HepG2 (cell line): Measurements from ENCODE around the gene DTNB. TPM values are rescaled to one million over a fixed set of nuclear protein-coding genes. Genes with fewer than 3 reads are reported as not detected.

Experiments used
- ATAC-seq: fragments of 200-7000 bp; cut with Tn5 transposase; 3 replicates; pipeline ENCODE4 v1.9.1; 2020; ENCODE audit warnings: mild to moderate bottlenecking, moderate library complexity
- BruUV-seq: library from RNA; stranded (reverse); fragments of 400-500 nt; replicated peaks from 2 replicates; lab custom pipeline; 2021; lab: Mats Ljungman, UMichigan
- CTCF ChIA-PET: fragments of 300-600 bp; formaldehyde crosslinking; extraction: SDS; loops from one replicate; lab custom pipeline; 2021; ENCODE audit warnings: low total read pairs, inconsistent platforms, low intra/inter-chr PET ratio; lab: Yijun Ruan, JAX
- POLR2A ChIA-PET: fragments of 350-600 bp; sonication (Branson Sonifier 250); formaldehyde crosslinking; loops from one replicate; lab custom pipeline; 2020; ENCODE audit warnings: antibody characterized with exemption, inconsistent platforms; lab: Yijun Ruan, JAX
- DNase-seq: peaks from one replicate; pipeline ENCODE4 v3.0.0-alpha.2; 2015; ENCODE audit warnings: low spot score
- FAIRE-seq: peaks from 3 replicates; lab custom pipeline; 2011; peaks lifted over from hg19 to GRCh38; lab: Jason Lieb, UNC
- H2AFZ ChIP-seq: one replicate; pipeline ENCODE4 v1.6.1; 2011; ENCODE audit warnings: low read length, inconsistent platforms
- H3K27ac ChIP-seq: fragments of 300-600 bp; 3 replicates; pipeline ENCODE4 v1.8.0; 2011; ENCODE audit warnings: mixed run types, mild to moderate bottlenecking, mixed read lengths, low read length, inconsistent platforms; ENCODE audit not compliant: insufficient read depth; ENCODE audit errors: extremely low read length
- H3K27me3 ChIP-seq, 2 experiments: fragments of 200-600 bp in 1 of 2; 2 replicates in 1 of 2; 3 replicates in 1 of 2; pipeline versions ENCODE4 v1.6.0 to v1.8.0; 2011; ENCODE audit warnings: low read length in 2 of 2, mild to moderate bottlenecking in 2 of 2, moderate library complexity in 2 of 2, inconsistent platforms in 1 of 2; ENCODE audit not compliant: insufficient read depth in 2 of 2, control insufficient read depth in 1 of 2
- H3K36me3 ChIP-seq, 2 experiments: fragments of 200-600 bp in 1 of 2; replicated peaks in 1 of 2; 2 replicates in 1 of 2; 3 replicates in 1 of 2; pipeline versions ENCODE4 v1.5.1 to v1.8.0; 2011; ENCODE audit warnings: low read length in 2 of 2, inconsistent platforms in 1 of 2; ENCODE audit not compliant: insufficient read depth in 2 of 2, control insufficient read depth in 1 of 2
- H3K4me1 ChIP-seq: 2 replicates; pipeline ENCODE4 v1.5.1; 2012; ENCODE audit warnings: low read length, inconsistent platforms; ENCODE audit not compliant: insufficient read depth
- H3K4me2 ChIP-seq: 2 replicates; pipeline ENCODE4 v1.6.0; 2011; ENCODE audit warnings: low read depth, low read length, inconsistent platforms
- H3K4me3 ChIP-seq, 3 experiments: fragments of 200-600 bp in 1 of 3; sonication (generic), shearing (Covaris generic) in 1 of 3; replicated peaks in 1 of 3; 2 replicates each; pipeline ENCODE4 v1.5.1; 2011 to 2016; ENCODE audit warnings: low read length in 3 of 3, inconsistent platforms in 2 of 3, low read depth in 2 of 3, mild to moderate bottlenecking in 2 of 3, control low read depth in 1 of 3, mixed read lengths in 1 of 3; ENCODE audit not compliant: insufficient read depth in 1 of 3
- H3K79me2 ChIP-seq: one replicate; pipeline ENCODE4 v1.6.1; 2011; ENCODE audit warnings: low read length, inconsistent platforms; ENCODE audit not compliant: insufficient read depth
- H3K9ac ChIP-seq: 2 replicates; pipeline ENCODE4 v1.6.0; 2011; ENCODE audit warnings: mild to moderate bottlenecking, low read depth, low read length, inconsistent platforms; ENCODE audit not compliant: insufficient read depth
- H3K9me3 ChIP-seq: 2 replicates; pipeline ENCODE4 v1.5.1; 2012; ENCODE audit warnings: mild to moderate bottlenecking, low read length
- H4K20me1 ChIP-seq: 2 replicates; pipeline ENCODE4 v1.6.0; 2011; ENCODE audit warnings: inconsistent platforms, mild to moderate bottlenecking, low read length, moderate library complexity; ENCODE audit not compliant: insufficient read depth
- FOXO1 ChIP-seq: sonication (generic); formaldehyde crosslinking; IDR thresholded peaks from 2 replicates; pipeline ENCODE4 v1.4.0; 2020; ENCODE audit warnings: missing genetic modification reagents
- NFKB2 ChIP-seq: sonication (generic); formaldehyde crosslinking; IDR thresholded peaks from 2 replicates; pipeline ENCODE4 v1.4.0; 2020; ENCODE audit warnings: missing genetic modification reagents, borderline replicate concordance
- RARG ChIP-seq: sonication (generic); formaldehyde crosslinking; IDR thresholded peaks from 2 replicates; pipeline ENCODE4 v1.4.0; 2020; ENCODE audit warnings: low read depth, mild to moderate bottlenecking, missing genetic modification reagents
- SP140L ChIP-seq: sonication (generic); formaldehyde crosslinking; IDR thresholded peaks from 2 replicates; pipeline ENCODE4 v1.4.0; 2020; ENCODE audit warnings: missing genetic modification reagents, borderline replicate concordance
- ZBTB1 ChIP-seq: sonication (generic); formaldehyde crosslinking; IDR thresholded peaks from 2 replicates; pipeline ENCODE4 v1.4.0; 2020; ENCODE audit warnings: missing genetic modification reagents, borderline replicate concordance
- ZBTB3 ChIP-seq: sonication (generic); formaldehyde crosslinking; IDR thresholded peaks from 2 replicates; pipeline ENCODE4 v1.4.0; 2020; ENCODE audit warnings: low read depth, mild to moderate bottlenecking, moderate library complexity, missing genetic modification reagents, borderline replicate concordance
- ZFP1 ChIP-seq: IDR thresholded peaks from 2 replicates; pipeline ENCODE4 v1.6.1; 2016
- ZFP36L2 ChIP-seq: sonication (generic); formaldehyde crosslinking; IDR thresholded peaks from 2 replicates; pipeline ENCODE4 v1.4.0; 2020; ENCODE audit warnings: missing genetic modification reagents
- ZNF253 ChIP-seq: sonication (generic); formaldehyde crosslinking; IDR thresholded peaks from 2 replicates; pipeline ENCODE4 v1.8.0; 2022; ENCODE audit warnings: mild to moderate bottlenecking, missing genetic modification reagents, borderline replicate concordance
- ZNF350 ChIP-seq: sonication (generic); formaldehyde crosslinking; IDR thresholded peaks from 2 replicates; pipeline ENCODE4 v1.4.0; 2020; ENCODE audit warnings: mild to moderate bottlenecking, low read depth, missing genetic modification reagents, borderline replicate concordance
- ZNF616 ChIP-seq: sonication (generic); formaldehyde crosslinking; IDR thresholded peaks from 2 replicates; pipeline ENCODE4 v1.5.0; 2020; ENCODE audit warnings: low read depth, mild to moderate bottlenecking, missing genetic modification reagents
- WGBS: methylation state at CpG from one replicate; pipeline ENCODE4 v1.1.6; 2017; ENCODE audit warnings: low lambda C conversion rate; 5-methylcytosine and 5-hydroxymethylcytosine counted together
- in situ Hi-C: cut with HindIII; loops from 2 replicates; pipeline ENCODE4 v1.10.0; 2017; ENCODE audit warnings: low pct_unique_long_range_greater_than_20kb; ENCODE audit not compliant: extremely low pct_ligation_motif_present
- intact Hi-C: fragments of 100-400 bp; cut with micrococcal nuclease; formaldehyde crosslinking; loops from one replicate; pipeline ENCODE4 v1.10.0; 2022; ENCODE audit not compliant: unreplicated experiment
- polyA plus RNA-seq, 8 experiments: library from polyadenylated mRNA; depleted of rRNA in 3 of 8; stranded (reverse) in 7 of 8; unstranded in 1 of 8; fragments of >200 nt; fragmentation: Illumina TruSeq in 4 of 8; extraction: Trizol in 4 of 8; gene quantifications; 2 replicates each; pipeline versions ENCODE4 v1.2.1 to v1.2.3, GENCODE V29; 2011 to 2016; ENCODE audit warnings: low read depth in 4 of 8, missing spikeins in 1 of 8, mixed read lengths in 1 of 8; ENCODE audit not compliant: insufficient read depth in 1 of 8
- total RNA-seq, 5 experiments: library from RNA; depleted of rRNA; stranded (reverse); fragments of >200 nt; fragmentation: Illumina TruSeq; extraction: Trizol; gene quantifications; 2 replicates each; pipeline ENCODE4 v1.2.3, GENCODE V29; 2016; ENCODE audit warnings: low read depth in 1 of 5

Gene DTNB
- total and polyA plus RNA-seq, 2 of the 13 experiments (the other 11 are each of a cell fraction or from before 2014, with no cell fraction given) = 14.4 to 23.9 TPM

- Histone ChIP-seq H3K36me3 (no peaks in the 10 kb centered on the region), H3K9ac (no peak overlapping the region), H2AFZ (no peak overlapping the region), H3K4me2 (no peak overlapping the region), H3K27me3 (0 out of 5 replicates have a peak, but pooled peaks cover 0 to 5% of the 10 kb centered on the region in 2 experiments), H4K20me1 (no peaks in the 10 kb centered on the region), H3K27ac (no peak overlapping the region), H3K79me2 (no peaks in the 10 kb centered on the region), H3K4me3 (no peak overlapping the region), H3K9me3 (no peaks in the 10 kb centered on the region), H3K4me1 (peaks cover 8% of the 10 kb centered on the region)
- DNase-seq (no peak), ATAC-seq (no peak), FAIRE-seq (no peak)
- ChIA-PET POLR2A (no interaction called here), CTCF (no interaction called here)
- TF ChIP-seq FOXO1 (CRISPR knock-in tag) (no peak), ZNF616 (CRISPR knock-in tag) (no peak), ZBTB3 (CRISPR knock-in tag) (no peak), SP140L (CRISPR knock-in tag) (no peak), ZFP1 (CRISPR knock-in tag) (no peak), ZBTB1 (CRISPR knock-in tag) (no peak), RARG (CRISPR knock-in tag) (no peak), ZFP36L2 (no peak), ZNF253 (CRISPR knock-in tag) (no peak), NFKB2 (CRISPR knock-in tag) (no peak), ZNF350 (no peak)
- WGBS = 85% methylated on average over 7 of the region's 7 CpGs
- no TSS peak for BruUV-seq
- in situ Hi-C loops = no loop called here
- intact Hi-C loops = no loop called here
Measured at GRCh38 chr2:25381502-25381901, 291.9 kb downstream of the DTNB start.
